ENCODE data around the gene PHF20.

Gene PHF20

DNA sequence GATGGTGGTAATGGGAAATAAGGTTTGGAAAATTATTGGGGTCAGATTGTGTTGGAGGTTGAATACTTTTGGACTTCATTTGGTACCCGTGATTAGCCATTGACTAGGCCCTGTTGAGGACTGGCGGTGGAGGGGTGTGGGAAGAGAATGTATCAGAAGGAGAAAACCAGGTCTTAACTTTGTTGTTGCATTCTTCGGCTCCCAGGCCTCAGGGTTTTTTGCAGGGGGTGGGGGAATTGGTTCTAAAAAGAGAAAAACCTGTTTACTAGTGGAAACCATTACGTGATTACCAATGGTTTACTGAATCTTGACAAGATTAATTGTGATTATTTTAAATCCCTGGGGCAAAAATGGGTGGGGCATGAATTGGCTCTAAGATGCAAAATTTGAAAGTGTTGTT, 85.1 kb downstream of the PHF20 start:
- H3K4me3 ChIP-seq (ENCODE audit: control insufficient read depth, low read depth, low read length), result no peak overlapping the region
- no peak for DNase-seq (ENCODE audit: low read depth)
- TF ChIP-seq, protein P1, sequence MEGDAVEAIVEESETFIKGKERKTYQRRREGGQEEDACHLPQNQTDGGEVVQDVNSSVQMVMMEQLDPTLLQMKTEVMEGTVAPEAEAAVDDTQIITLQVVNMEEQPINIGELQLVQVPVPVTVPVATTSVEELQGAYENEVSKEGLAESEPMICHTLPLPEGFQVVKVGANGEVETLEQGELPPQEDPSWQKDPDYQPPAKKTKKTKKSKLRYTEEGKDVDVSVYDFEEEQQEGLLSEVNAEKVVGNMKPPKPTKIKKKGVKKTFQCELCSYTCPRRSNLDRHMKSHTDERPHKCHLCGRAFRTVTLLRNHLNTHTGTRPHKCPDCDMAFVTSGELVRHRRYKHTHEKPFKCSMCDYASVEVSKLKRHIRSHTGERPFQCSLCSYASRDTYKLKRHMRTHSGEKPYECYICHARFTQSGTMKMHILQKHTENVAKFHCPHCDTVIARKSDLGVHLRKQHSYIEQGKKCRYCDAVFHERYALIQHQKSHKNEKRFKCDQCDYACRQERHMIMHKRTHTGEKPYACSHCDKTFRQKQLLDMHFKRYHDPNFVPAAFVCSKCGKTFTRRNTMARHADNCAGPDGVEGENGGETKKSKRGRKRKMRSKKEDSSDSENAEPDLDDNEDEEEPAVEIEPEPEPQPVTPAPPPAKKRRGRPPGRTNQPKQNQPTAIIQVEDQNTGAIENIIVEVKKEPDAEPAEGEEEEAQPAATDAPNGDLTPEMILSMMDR (IDR thresholded peaks at IDR 0.05; ENCODE audit: control insufficient read depth, insufficient read depth, low read depth, low read length, missing control alignments), result no peak

DNA sequence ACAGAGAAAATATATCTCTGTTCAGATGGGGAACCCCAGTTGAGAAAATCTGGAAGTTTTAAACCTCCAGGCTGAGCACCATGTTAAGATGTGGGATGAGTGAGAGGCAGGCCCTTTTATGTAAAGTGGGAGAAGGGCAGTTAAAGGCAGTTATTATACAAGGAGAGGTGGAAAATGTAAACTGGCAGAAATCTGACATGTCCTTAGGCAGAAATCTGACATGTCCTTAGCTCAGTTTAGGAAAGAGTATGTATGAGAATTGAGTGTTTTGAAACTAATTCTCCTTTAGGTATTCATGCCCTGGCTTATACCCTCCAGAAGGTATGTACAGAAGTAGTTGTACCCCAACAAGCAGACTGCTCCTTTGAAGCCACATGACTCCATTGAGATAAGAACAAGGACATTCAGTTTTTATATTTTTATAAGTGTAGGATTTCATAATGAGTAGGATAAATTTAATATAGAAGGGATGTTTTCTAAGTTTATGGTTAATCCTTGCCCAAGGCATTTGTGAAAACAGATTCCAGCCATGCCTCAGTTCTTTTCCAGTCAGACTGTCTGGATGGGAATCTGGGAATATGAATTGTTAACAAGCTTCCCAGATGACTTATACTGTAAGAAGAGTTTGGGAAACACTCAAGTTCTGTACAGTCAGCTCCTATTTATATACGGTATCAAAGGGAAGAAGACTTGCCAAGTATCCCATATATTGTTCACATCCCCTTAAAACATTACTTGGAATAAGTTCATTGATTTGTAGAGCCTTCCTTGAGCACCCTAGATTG, 94.8 kb downstream of the PHF20 start:
- no peak overlapping the region for H3K4me3 ChIP-seq (ENCODE audit: control insufficient read depth, low read depth, low read length)
- peak; percentile 85 for DNase-seq (ENCODE audit: low read depth)

DNA sequence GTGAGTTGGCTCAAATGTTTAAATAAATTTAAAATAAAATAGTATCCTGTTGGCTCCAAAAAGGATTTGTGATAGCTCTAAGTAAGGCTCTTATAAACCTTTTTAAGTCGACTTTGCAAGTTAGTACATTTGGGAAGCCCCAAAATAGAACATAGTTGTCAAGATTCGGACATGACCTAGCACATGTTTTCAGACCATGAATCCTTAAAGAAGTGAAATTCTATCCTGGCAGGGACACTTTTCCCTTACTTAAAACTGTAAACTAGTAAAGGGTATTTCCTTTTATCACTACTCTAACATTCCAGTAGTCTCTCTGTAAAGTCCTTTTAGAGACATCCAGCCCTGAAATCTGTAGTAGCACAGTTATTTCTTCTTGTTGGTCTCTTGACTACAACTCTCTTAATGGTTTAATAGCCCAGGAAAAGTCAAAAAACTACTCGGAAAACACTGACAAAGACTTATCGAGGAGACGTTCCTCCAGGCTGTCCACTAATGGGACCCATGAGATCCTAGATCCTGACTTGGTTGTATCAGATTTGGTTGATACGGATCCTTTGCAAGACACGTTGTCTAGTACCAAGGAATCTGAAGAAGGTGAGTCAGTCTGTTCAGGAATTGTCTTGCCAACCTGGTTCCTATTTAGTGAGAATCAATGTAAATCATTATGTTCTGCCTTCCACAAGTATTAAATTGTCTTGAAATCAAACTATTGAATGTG, 98.9 kb downstream of the PHF20 start:
- no peak for DNase-seq (ENCODE audit: low read depth)
- no peak overlapping the region for H3K4me3 ChIP-seq (ENCODE audit: control insufficient read depth, low read depth, low read length)
- TF ChIP-seq, protein P1 (IDR thresholded peaks at IDR 0.05; ENCODE audit: control insufficient read depth, insufficient read depth, low read depth, low read length, missing control alignments), result no peak

More for the DNA sequence above, 94.8 kb downstream of the PHF20 start:
- TF ChIP-seq, protein P1 (IDR thresholded peaks at IDR 0.05; ENCODE audit: control insufficient read depth, insufficient read depth, low read depth, low read length, missing control alignments), result no peak

DNA sequence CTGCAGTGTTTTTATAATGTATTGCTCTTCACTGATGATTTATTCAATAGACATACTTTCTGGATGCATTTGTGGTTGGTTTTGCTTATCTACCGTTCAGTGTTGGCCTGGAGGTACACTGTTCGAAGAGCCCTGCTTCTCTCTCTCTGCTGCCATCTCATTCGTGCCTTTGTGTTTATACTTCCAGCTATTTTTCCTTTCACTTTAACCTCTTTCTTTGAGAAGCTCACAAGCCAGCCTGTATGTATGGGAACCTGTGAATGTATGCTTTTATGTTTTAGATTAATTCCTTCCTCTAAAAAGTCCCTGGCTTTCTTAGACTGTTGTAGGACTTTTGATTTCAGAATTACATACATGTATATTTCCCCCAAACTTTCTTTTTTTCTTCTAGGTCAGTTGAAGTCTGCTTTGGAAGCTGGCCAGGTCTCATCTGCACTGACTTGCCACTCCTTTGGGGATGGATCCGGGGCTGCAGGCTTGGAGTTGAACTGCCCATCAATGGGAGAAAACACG, 99.5 kb downstream of the PHF20 start:
- DNase-seq (ENCODE audit: low read depth), result no peak
- TF ChIP-seq, protein P1 (IDR thresholded peaks at IDR 0.05; ENCODE audit: control insufficient read depth, insufficient read depth, low read depth, low read length, missing control alignments), result no peak
- H3K4me3 ChIP-seq (ENCODE audit: control insufficient read depth, low read depth, low read length), result no peak overlapping the region

DNA sequence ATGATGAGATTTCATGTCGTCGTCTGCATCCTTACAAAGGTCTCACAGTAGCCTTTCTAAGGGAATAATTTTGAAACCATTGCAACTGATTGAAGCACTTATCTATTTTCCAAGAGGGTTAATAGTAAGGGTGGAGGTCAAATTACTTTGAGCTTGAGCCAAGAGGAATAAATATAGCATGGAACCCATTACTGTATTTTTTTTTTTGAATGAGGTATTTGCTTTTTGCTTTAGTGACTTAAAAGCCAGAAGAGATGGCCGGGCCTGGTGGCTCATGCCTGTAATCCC, 104.2 kb downstream of the PHF20 start:
- TF ChIP-seq, protein P1 (IDR thresholded peaks at IDR 0.05; ENCODE audit: control insufficient read depth, insufficient read depth, low read depth, low read length, missing control alignments), result no peak
- no peak for DNase-seq (ENCODE audit: low read depth)

DNA sequence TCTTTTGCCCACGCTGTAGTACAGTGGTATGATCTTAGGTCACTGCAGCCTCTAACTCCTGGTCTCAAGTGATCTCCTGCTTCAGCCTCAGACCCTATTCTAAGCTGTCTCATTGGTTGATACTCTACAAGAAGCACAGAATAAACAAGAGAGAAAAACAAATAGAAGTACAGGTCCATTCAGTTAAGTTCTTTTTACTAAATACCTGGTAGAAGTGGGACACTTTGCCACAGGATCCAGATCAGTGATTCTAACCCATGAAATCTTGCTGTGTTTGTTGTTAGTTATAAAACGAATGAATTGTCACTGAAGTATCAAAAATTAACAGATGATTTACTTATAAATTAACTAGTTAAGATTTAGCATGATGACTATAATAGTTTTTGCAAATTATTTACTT, 105.8 kb downstream of the PHF20 start:
- DNase-seq (ENCODE audit: low read depth), result no peak
- no peak overlapping the region for H3K4me3 ChIP-seq (ENCODE audit: control insufficient read depth, low read depth, low read length)
- TF ChIP-seq, protein P1 (IDR thresholded peaks at IDR 0.05; ENCODE audit: control insufficient read depth, insufficient read depth, low read depth, low read length, missing control alignments), result no peak

More for the DNA sequence above, 104.2 kb downstream of the PHF20 start:
- H3K4me3 ChIP-seq (ENCODE audit: control insufficient read depth, low read depth, low read length), result no peak overlapping the region
